Fibroblast of pulmonary artery (primary cell): ENCODE results near the gene KLF7.
A peak's percentile ranks its signal among the peaks of the same experiment; 100 is the strongest.

Source experiments
- DNase-seq: peaks from one replicate; pipeline ENCODE4 v3.0.0-alpha.2; 2010; ENCODE audit warnings: low read depth
- H3K4me3 ChIP-seq: replicated peaks from 2 replicates; pipeline ENCODE4 v1.5.1; 2011; ENCODE audit warnings: low read depth, mild to moderate bottlenecking, control low read depth, low read length, moderate library complexity
- CTCF ChIP-seq: IDR thresholded peaks from 2 replicates; pipeline ENCODE4 v1.5.1; 2011; ENCODE audit warnings: mild to moderate bottlenecking, control low read depth, low read length, inconsistent platforms; ENCODE audit errors: missing control alignments

The KLF7 gene

GRCh38 chr2:207156451-207157161 lies 9.1 kb downstream of the KLF7 start:
- peak; percentile 22 for DNase-seq
- no peak for TF ChIP-seq CTCF
- no peak overlapping the region for H3K4me3 ChIP-seq

DNA sequence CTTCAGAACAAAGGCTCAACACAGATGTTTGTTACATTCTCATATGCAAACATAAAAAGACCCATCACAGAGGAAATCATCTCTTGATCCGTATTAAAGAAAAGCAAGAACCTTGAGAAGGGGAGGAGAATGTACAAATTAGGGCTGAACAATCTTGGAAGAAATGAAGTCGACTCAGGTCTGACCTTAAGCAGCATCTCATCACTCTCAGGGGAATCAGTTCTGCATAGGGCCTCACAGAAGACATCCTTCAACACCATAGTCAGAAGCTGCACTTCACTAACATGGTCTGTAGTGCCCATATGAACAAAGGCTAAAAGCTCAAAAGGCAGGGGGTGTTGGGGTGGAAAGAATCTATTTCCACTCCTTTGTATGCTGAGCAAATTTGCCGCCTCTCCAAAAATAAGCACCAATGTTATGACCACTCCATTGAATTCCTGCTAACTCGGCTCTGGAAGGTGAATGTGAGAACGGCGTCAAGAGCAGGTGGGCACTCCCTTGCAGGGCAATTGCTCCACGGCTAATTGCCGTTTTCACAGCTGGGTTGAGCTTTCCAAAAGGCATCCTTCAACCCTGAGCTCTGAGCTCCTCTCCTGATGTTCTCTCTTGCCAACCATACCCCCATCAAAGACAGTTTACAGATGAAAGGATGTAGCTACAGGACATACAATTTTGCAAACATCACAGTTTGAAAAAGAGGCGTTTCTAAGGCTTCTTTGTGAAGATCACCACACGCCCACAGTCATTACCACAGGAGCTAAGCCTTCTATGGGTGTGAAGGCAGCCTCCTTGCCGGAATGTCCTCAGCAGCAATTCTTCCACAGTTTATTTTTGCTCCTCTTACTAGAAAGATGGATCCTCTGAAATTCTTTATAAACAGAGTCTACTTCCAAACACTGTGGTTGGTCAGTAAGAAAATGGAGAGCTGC lies 10.0 kb downstream of the KLF7 start:
- peak; percentile 3 for DNase-seq

DNA sequence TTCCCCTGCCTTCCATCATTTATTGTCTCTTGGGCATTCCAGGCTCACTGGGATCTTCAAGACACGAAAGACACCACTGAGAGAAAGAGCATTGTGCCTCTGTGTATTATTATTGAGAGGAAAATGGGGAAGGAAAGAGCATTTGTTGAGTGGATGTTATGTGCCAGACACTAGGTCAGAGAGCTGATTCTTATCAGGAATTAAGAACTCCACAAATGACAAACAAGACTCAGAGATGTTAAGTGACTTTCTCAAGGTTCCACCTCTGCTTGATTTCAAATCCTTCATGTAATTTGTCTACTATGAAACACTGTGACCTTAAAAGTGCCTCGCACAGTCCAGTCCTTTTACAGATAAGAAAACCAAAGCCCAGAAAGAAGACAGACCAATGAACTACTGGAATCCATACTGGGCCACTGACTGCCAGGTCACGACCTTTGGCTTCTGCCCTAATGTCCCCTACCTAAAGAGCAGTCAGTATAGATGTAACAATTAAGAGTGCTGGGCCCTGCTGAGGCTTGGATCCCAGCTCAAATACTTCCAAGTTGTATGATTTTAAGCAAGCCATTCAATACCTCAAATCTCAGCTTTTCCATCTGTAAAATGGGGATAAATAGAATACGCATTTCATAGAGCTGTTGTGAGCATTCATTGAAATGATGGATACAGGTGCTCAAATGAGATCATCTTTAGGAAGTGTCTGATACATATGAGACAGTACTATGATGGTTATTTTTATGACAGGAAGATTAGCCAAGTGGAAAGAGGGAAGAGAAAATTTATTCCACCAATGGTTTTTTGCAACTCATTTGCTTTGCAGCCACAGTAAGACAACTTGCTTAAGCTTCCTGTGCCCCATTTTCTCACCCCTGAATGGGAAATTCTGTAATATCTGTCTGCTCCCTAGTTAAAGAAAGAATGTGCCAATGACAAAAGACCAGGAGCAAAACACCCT lies 10.9 kb downstream of the KLF7 start:
- H3K4me3 ChIP-seq, result no peak overlapping the region
- TF ChIP-seq CTCF, result no peak
- peak; percentile 4 for DNase-seq

More for the DNA sequence above, 10.0 kb downstream of the KLF7 start:
- no peak overlapping the region for H3K4me3 ChIP-seq
- TF ChIP-seq CTCF, result no peak

- no peak for TF ChIP-seq CTCF
- no peak overlapping the region for H3K4me3 ChIP-seq
- DNase-seq, result peak; percentile 7
Observed at GRCh38 chr2:207153266-207153975, 12.3 kb downstream of the KLF7 start.

GRCh38 chr2:207151048-207151447 lies 14.7 kb downstream of the KLF7 start:
- no peak for TF ChIP-seq CTCF
- H3K4me3 ChIP-seq, result no peak overlapping the region
- DNase-seq, result no peak

- TF ChIP-seq CTCF, result no peak
- no peak overlapping the region for H3K4me3 ChIP-seq
- no peak for DNase-seq
Observed at GRCh38 chr2:207150284-207150683, 15.5 kb downstream of the KLF7 start.
